ENCODE data around the gene WDR91. TPM values are rescaled to one million over a fixed set of nuclear protein-coding genes. Genes with fewer than 3 reads are reported as not detected.

Gene WDR91
- total and polyA plus RNA-seq, 2 donors (not counting 3 experiments of a cell fraction or from before 2014, with no cell fraction given) = 6.7 to 7.0 TPM

DNA sequence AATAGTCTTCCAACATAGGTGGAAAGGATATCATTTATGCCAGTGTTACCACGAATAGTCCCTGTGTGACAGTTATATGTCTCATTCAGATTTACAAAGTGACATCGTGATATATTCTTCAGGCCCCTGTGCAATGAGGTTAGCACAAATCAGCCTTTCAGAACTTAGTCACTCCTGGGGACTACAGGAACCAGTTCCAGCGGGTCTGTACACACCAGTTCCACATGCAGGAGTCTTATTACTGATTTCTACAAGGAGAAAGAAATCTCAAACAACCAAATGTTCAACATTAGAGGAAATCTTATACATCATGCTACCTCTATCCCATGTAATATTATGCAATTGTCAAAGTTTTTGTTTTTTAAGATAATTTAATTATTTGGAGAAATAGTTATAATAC is 4.4 kb upstream of the WDR91 start:
- Histone ChIP-seq H3K79me2 (ENCODE audit: control insufficient read depth, insufficient read depth, low read length) (no peaks in the 10 kb centered on the region), H3K9me1 (replicated peaks; ENCODE audit: control insufficient read depth, extremely low read depth, insufficient read depth, low read length) (no peaks in the 10 kb centered on the region), H3K36me3 (ENCODE audit: control insufficient read depth in 2 of 2, extremely low read depth in 1 of 2, insufficient read depth in 2 of 2, low read length in 2 of 2) (no peaks in the 10 kb centered on the region), H3K27ac (ENCODE audit: insufficient read depth, low read depth, low read length) (no peak overlapping the region), H3K4me2 (ENCODE audit: insufficient read depth, low read length) (no peak overlapping the region), H3K9ac (replicated peaks; ENCODE audit: extremely low read depth, insufficient read depth, low read length) (no peak overlapping the region), H3K4me3 (replicated peaks in 1 of 3; ENCODE audit: insufficient read depth in 1 of 3, low read depth in 1 of 3, low read length in 3 of 3) (no peak overlapping the region), H4K20me1 (replicated peaks; ENCODE audit: control insufficient read depth, extremely low read depth, insufficient read depth, low read length) (no peaks in the 10 kb centered on the region), H3K27me3 (ENCODE audit: control insufficient read depth in 2 of 2, insufficient read depth in 2 of 2, low read length in 2 of 2) (peaks cover 0 to 11% of the 10 kb centered on the region in 2 experiments), H3K9me3 (replicated peaks; ENCODE audit: control insufficient read depth, insufficient read depth, low read length) (no peaks in the 10 kb centered on the region), H3K4me1 (ENCODE audit: control insufficient read depth, extremely low read depth, insufficient read depth, low read length) (peaks cover 4% of the 10 kb centered on the region), H2AFZ (ENCODE audit: low read depth, low read length) (no peak overlapping the region)
- DNase-seq (ENCODE audit: low read depth, low spot score) (no peak), FAIRE-seq (no peak)
- CTCF ChIA-PET = no interaction called here
- no TSS peak for BruUV-seq (replicated peaks)
- POLR2A ChIA-PET = no interaction called here
- intact Hi-C loops (cut with micrococcal nuclease) = no loop called here
- dilution Hi-C loops (cut with MboI; ENCODE audit: extremely low pct_ligation_motif_present, low sequenced_read_pairs) = no loop called here
- TF ChIP-seq GATA2 (IDR thresholded peaks at IDR 0.05; ENCODE audit: insufficient read depth, insufficient read length, low read depth, low read length) (no peak), POLR2A (IDR thresholded peaks at IDR 0.05; ENCODE audit: low read depth, low read length) (no peak), FOS (IDR thresholded peaks at IDR 0.05; ENCODE audit: borderline replicate concordance, insufficient read depth, low read length) (no peak), JUN (IDR thresholded peaks at IDR 0.05; ENCODE audit: borderline replicate concordance, insufficient read depth, insufficient read length, low read depth) (no peak), POLR2AphosphoS5 (IDR thresholded peaks at IDR 0.05; ENCODE audit: insufficient read depth, low read depth, low read length) (no peak), EZH2 (IDR thresholded peaks at IDR 0.05; ENCODE audit: borderline replicate concordance, low read depth, low read length, severe bottlenecking) (no peak), MYC (IDR thresholded peaks at IDR 0.05; ENCODE audit: low read depth, low read length) (no peak)
- TF ChIP-seq, protein P1, sequence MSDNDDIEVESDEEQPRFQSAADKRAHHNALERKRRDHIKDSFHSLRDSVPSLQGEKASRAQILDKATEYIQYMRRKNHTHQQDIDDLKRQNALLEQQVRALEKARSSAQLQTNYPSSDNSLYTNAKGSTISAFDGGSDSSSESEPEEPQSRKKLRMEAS (IDR thresholded peaks at IDR 0.05; ENCODE audit: insufficient read depth, insufficient read length) = no peak

DNA sequence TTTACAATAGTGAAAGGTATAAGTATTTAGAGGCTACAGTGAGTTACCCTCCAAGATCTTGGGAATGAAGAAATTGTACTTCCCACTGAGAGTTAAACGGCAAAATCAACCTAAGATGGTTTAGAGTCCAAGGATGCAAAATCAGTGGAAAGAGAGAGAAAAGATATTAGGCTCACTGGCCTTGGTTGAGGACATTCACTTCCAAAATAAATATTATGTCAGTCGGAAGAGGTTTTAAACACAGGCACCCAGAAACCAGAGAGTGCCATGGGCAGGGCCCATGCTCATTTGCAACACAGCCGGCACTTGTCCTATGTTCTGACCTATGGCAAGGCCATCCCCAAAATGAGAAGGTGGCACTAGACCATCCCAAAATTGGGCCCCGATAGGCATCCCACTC is 3.9 kb upstream of the WDR91 start:
- Histone ChIP-seq H3K4me2 (ENCODE audit: insufficient read depth, low read length) (no peak overlapping the region), H3K79me2 (ENCODE audit: control insufficient read depth, insufficient read depth, low read length) (no peaks in the 10 kb centered on the region)
- CTCF ChIA-PET = no interaction called here

More for the DNA sequence above, 3.9 kb upstream of the WDR91 start:
- Histone ChIP-seq H3K4me1 (ENCODE audit: control insufficient read depth, extremely low read depth, insufficient read depth, low read length) (peaks cover 8% of the 10 kb centered on the region), H3K27ac (ENCODE audit: insufficient read depth, low read depth, low read length) (no peak overlapping the region), H3K4me3 (replicated peaks in 1 of 3; ENCODE audit: insufficient read depth in 1 of 3, low read depth in 1 of 3, low read length in 3 of 3) (no peak overlapping the region), H2AFZ (ENCODE audit: low read depth, low read length) (no peak overlapping the region), H3K9me1 (replicated peaks; ENCODE audit: control insufficient read depth, extremely low read depth, insufficient read depth, low read length) (no peaks in the 10 kb centered on the region), H3K27me3 (ENCODE audit: control insufficient read depth in 2 of 2, insufficient read depth in 2 of 2, low read length in 2 of 2) (peaks cover 0 to 7% of the 10 kb centered on the region in 2 experiments), H3K36me3 (ENCODE audit: control insufficient read depth in 2 of 2, extremely low read depth in 1 of 2, insufficient read depth in 2 of 2, low read length in 2 of 2) (no peaks in the 10 kb centered on the region), H3K9me3 (replicated peaks; ENCODE audit: control insufficient read depth, insufficient read depth, low read length) (no peaks in the 10 kb centered on the region), H3K9ac (replicated peaks; ENCODE audit: extremely low read depth, insufficient read depth, low read length) (no peak overlapping the region), H4K20me1 (replicated peaks; ENCODE audit: control insufficient read depth, extremely low read depth, insufficient read depth, low read length) (no peaks in the 10 kb centered on the region)
- dilution Hi-C loops (cut with MboI; ENCODE audit: extremely low pct_ligation_motif_present, low sequenced_read_pairs) (no loop called here), intact Hi-C loops (cut with micrococcal nuclease) (no loop called here)
- BruUV-seq (replicated peaks) = no TSS peak
- DNase-seq (ENCODE audit: low read depth, low spot score) (no peak), FAIRE-seq (no peak)
- POLR2A ChIA-PET = no interaction called here
- TF ChIP-seq, protein P1 (IDR thresholded peaks at IDR 0.05; ENCODE audit: insufficient read depth, insufficient read length) = no peak
- no peak for TF ChIP-seq POLR2AphosphoS5 (IDR thresholded peaks at IDR 0.05; ENCODE audit: insufficient read depth, low read depth, low read length)
- TF ChIP-seq, protein P2, sequence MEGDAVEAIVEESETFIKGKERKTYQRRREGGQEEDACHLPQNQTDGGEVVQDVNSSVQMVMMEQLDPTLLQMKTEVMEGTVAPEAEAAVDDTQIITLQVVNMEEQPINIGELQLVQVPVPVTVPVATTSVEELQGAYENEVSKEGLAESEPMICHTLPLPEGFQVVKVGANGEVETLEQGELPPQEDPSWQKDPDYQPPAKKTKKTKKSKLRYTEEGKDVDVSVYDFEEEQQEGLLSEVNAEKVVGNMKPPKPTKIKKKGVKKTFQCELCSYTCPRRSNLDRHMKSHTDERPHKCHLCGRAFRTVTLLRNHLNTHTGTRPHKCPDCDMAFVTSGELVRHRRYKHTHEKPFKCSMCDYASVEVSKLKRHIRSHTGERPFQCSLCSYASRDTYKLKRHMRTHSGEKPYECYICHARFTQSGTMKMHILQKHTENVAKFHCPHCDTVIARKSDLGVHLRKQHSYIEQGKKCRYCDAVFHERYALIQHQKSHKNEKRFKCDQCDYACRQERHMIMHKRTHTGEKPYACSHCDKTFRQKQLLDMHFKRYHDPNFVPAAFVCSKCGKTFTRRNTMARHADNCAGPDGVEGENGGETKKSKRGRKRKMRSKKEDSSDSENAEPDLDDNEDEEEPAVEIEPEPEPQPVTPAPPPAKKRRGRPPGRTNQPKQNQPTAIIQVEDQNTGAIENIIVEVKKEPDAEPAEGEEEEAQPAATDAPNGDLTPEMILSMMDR (IDR thresholded peaks at IDR 0.05; ENCODE audit: extremely low read depth in 1 of 2, insufficient read depth in 1 of 2, low read depth in 1 of 2, low read length in 2 of 2) = no peak
- TF ChIP-seq MYC (IDR thresholded peaks at IDR 0.05; ENCODE audit: low read depth, low read length) = no peak
- TF ChIP-seq JUN (IDR thresholded peaks at IDR 0.05; ENCODE audit: borderline replicate concordance, insufficient read depth, insufficient read length, low read depth) = no peak
- TF ChIP-seq GATA2 (IDR thresholded peaks at IDR 0.05; ENCODE audit: insufficient read depth, insufficient read length, low read depth, low read length) = no peak
- no peak for TF ChIP-seq EZH2 (IDR thresholded peaks at IDR 0.05; ENCODE audit: borderline replicate concordance, low read depth, low read length, severe bottlenecking)
- TF ChIP-seq FOS (IDR thresholded peaks at IDR 0.05; ENCODE audit: borderline replicate concordance, insufficient read depth, low read length) = no peak
- TF ChIP-seq POLR2A (IDR thresholded peaks at IDR 0.05; ENCODE audit: low read depth, low read length) = no peak

Measured in endothelial cell of umbilical vein (primary cell).